Ishikawa (cell line): ENCODE results near the gene CDK12.

Experiments
- CEBPB ChIP-seq: IDR thresholded peaks from 2 replicates; pipeline ENCODE4 v1.6.1; 2012
- EP300 ChIP-seq: IDR thresholded peaks from 2 replicates; pipeline ENCODE4 v1.6.1; 2012; ENCODE audit warnings: borderline replicate concordance
- FOXM1 ChIP-seq: IDR thresholded peaks from 2 replicates; pipeline ENCODE4 v1.6.1; 2012; ENCODE audit warnings: low read depth, borderline replicate concordance
- MAX ChIP-seq: IDR thresholded peaks from 2 replicates; pipeline ENCODE4 v1.6.1; 2012
- RAD21 ChIP-seq: IDR thresholded peaks from 2 replicates; pipeline ENCODE4 v1.6.1; 2012; ENCODE audit warnings: low read depth
- TAF1 ChIP-seq: IDR thresholded peaks from 2 replicates; pipeline ENCODE4 v1.6.1; 2012; ENCODE audit warnings: low read depth, mild to moderate bottlenecking
- YY1 ChIP-seq: IDR thresholded peaks from 2 replicates; pipeline ENCODE4 v1.6.1; 2012; ENCODE audit warnings: low read depth

- no peak for TF ChIP-seq EP300
- no peak for TF ChIP-seq YY1
- TF ChIP-seq MAX, result no peak
- TF ChIP-seq CEBPB, result no peak
- no peak for TF ChIP-seq RAD21
- TF ChIP-seq FOXM1, result no peak
- TF ChIP-seq TAF1, result no peak
These were observed 88.7 kb downstream of the CDK12 start for GRCh38 chr17:39549747-39550573.
